DMS 273 treated with DMSO at 0.1 percent for 48 hours (cell line): ENCODE results near the gene OXSR1.
"Not testable (repeated sequence)": the region's sequence is repeated elsewhere in the genome, so short reads cannot be mapped to it uniquely, and the experiment has no call there.

ENCODE experiments used
- DNase-seq: peaks from one replicate; lab custom pipeline; 2025; lab: John Stamatoyannopoulos, UW

Gene OXSR1

DNA sequence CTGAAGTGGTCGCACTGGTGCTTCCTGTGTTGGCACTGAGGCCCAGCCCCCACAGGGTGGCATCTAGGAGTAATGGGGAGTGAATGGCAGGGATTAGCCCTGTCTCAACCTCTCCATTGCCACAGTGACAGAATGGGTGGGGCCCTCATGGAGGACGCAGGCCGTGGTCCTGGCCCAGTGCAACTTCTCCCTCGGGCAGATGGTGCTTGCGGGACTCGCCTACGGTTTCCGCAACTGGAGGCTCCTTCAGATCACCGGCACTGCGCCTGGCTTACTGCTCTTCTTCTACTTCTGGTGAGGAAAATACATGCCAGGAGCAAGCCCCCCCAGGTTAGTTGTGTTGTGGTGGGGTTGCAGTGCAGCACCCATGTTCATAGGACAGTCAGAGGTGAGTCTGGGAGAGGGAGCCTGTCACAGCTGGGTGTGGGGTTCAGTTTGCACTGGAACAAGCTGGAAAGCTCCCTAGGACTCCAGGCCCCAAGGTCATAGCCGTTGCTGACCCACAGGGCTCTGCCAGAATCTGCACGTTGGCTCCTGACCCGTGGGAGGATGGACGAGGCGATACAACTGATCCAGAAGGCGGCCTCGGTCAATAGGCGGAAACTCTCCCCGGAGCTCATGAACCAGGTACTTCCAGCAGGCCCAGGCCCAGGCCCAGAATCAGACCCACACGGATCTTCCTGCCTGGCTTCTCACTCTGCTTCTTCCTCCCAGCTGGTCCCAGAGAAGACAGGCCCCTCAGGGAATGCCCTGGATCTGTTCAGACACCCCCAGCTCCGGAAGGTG, 109.7 kb downstream of the OXSR1 start:
- no peak for DNase-seq

DNA sequence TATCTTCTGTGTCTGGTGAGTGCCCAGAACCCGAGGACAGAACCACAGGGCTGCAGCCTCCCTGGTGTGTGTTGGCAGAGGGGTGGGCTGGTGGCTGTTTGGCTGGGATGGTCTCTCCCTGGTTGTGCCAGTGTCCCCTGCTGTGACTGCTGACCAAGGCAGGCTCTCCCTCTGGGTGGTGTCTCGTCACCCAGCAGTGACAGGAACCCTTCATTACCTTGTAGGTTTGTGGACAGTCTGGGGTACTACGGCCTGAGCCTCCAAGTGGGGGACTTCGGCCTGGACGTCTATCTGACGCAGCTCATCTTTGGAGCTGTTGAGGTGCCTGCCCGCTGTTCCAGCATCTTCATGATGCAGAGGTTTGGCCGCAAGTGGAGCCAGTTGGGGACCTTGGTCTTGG, 110.3 kb downstream of the OXSR1 start:
- no peak for DNase-seq

DNA sequence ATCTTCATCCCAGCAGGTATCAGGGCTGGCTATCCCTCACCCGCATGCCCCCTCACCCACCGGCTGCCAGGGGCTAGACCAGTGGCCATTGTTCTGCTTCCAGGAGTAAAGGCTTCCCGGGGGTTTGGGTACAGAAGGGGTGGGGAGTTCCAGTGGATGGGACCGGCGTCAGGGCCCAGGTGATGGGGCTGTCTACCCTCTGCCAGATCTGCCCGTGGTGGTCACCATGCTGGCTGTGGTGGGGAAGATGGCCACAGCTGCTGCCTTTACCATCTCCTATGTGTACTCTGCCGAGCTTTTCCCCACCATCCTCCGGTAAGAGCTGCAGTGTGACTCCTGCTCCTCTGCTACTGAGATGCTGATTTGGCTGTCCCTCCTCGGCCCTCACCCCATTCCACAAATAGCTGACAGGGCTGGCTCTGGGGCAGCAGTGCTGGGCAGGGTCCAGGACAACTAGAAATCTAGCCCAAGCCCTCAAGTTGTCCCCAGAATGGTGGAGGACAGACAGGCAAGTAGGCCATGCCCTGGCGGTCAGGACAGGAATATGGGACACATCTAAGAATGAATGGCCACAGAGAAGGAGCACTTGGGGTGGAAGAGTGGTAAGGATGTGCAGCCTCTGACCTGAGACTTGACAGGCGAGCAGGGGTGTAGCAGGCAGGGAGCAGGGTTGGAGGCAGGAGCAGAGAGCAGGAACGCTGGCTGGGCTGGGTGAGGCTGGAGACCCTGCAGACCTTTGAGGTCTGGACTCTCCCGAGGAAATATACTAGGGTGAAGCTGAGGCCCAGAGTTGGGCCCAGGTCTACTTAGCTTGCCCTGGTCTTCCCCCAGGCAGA, 111.0 kb downstream of the OXSR1 start:
- no peak for DNase-seq

DNA sequence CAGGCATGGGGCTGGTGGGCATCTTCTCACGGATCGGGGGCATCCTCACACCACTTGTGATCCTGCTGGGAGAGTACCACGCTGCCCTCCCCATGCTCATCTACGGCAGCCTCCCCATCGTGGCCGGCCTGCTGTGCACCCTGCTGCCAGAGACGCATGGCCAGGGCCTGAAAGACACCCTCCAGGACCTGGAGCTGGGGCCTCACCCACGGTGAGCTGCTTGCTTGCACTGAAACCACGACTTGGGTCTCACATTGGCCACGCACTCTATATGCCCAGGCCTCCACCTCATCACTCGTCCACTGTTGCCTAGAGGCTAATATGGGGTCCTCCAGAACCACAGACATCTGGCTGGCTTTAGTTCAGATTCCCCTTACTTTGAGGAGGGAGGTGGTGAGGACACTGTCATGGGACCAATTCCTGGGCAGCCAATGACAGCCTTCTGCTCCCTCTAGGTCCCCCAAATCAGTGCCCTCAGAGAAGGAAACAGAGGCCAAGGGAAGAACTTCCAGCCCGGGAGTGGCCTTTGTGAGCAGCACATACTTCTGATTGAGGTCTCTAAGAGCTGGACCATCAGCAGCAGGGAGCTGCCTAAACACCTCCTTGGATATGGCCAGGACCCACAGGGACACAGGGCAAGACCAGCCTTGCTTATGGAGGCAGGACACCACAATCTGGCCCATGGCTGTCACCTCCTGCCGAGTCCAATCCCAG, 111.7 kb downstream of the OXSR1 start:
- no peak for DNase-seq

DNA sequence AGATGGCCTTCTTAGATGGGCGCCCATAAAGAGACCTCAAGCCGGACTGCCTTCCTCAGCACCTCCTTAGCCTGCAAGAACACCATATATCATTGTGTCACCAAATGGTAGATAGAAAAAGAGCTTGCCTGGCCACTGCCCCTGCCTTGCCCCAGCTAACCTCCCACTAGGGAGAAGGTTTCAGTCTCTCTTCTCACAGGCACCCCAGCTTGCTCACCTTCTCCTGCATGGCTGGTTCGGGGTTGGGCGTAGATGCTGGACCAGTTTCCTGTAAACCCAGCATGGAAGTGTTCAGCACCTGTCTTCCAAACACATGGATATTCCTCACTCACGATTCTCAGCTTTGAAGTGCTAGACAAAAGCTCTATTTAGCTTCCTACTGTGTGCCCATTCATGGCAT, 113.5 kb downstream of the OXSR1 start:
- no peak for DNase-seq

DNA sequence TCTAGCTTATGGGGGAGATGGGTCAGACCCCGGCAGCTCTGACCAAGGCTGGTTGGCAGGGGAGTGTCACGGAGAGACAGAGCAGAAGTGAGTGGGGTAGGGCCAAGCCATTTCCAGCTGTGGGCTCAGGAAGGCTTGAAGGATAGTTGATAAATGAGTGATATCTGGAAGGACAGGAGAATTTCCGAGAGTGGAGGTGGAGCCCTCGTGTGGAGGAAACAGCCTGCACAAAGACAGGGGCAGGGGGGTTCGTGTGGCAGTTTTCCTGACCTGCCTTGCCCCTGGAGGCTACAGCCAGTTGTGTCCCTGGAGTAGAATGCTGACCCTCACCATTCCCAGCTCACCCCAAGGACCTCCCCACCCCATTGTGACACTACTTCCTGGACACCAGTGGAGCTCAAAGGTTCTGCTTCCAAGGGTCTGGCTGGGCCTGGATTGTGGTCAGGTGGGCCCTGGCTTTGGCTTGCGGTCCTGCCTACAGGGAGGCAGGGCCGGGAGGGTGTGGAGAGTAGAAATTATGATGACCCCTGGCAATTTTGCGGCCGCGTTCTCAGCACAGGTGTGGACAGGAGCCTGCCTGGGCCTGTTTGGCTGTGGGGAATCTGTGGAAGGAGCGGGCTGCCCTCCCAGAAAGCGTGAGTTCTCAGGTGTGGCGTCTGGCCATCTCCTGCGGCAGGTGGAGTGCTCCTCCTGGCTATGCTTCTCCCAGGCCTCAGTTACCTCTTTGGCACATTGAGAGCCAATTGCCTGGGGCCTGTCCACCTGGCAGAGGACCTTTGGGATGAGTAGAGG, 116.8 kb downstream of the OXSR1 start, which contains the start of gene SLC22A14:
Gene SLC22A14, plus strand, starts transcription at position 400 of the 792 bp plus-strand sequence. CDS start 23,733 bp downstream, outside the sequence.
- DNase-seq, result no peak

DNA sequence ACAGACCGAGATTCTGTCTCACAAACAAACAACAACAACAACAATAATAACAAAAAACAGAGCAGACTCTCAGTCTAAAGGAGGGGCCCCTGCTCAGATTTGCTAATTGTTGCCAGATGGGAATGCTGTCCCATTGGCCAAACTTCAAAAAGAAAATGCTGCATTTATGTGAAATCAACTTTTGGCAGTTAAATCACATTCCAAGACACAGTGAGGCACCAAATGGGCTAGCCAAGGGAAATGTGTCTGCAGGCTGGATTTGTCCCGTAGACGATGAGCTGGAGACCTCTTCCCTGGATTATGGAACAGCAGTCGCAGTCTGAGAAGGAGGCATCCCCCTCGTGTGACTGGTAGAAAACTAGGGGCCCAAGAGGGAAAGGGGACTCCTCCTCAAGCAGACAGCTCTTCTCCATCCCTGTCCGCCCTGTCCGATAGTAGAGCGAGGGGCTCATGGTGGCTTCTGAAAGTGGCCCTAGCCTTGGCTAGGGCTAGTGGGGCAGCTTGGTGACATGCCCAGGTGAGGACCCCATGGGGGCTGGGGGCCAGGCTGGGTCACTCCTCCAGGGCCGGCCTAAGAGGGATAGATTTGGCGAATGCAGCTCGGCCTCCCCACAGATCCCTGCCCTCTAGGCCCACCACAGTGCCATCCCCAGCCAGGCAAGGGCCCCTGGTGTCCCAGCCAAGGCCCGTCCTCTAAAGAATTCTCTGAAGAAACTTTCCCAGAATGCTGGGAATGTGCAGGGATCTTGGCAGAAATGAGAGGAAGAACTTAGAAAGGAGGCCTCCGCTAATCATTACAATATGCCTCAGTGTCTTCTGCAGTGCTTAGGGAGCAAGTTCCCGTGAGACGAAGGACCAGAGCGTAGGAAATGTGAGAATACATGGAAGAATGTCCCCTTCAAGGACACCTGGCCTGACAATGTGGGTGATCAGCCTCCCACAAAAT, 118.7 kb downstream of the OXSR1 start:
- no peak for DNase-seq

DNA sequence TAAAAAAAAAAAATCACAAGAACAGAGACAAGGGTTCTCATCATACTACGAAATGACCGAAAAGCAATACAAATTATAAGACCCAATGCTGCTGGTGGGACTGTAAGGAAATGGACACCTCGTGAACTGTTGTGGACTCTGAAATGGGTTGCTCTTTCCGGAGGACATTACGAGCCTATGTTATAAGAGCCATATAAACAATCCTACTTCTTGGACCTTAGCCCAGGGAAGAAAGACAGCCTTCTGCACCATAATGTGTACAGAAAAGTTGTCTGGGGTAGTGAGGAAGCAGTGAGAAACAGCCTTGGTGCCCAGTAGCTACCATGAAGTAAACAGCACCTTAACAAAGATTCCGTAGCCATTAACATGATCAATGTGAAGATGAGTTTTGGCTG, 119.4 kb downstream of the OXSR1 start:
- DNase-seq, result no peak

DNA sequence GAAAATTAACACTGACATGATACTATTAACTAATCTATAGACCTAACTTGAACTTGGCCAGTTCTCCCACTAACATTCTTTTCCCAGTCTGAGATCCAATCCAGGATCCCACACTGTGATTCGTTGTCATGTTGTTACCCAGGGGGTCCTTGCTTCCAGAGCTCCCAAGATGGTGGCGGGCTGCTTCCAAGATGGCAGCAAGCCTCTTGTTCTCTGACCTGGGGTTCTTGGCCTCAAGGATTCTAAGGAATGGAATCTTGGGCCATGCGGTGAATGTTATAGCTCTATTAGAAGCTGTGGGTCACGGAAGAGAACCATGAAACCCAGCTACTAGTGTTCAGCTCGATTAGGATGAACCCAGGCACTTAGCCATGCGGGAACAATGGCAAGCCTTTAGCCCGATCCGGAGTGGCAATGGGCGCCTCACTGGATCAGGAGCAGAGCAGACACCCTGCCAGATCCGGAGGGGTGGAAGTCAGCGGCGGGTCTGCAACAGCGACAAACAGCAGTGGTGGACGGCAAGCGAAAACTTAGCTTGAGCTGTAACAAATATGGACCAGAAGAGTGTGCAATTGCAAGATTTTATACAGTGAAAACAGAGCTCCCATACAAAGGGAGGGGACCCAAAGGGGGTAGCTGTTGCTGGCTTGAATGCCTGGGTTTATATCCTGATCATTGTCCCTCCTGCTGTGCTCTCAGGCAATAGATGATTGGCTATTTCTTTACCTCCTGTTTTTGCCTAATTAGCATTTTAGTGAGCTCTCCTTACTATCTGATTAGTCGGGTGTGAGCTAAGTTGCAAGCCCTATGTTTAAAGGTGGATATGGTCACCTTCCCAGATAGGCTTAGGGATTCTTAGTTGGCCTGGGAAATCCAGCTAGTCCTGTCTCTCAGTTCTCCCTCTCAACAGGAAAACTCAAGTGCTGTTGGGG, 124.2 kb downstream of the OXSR1 start:
- DNase-seq, result not testable (repeated sequence)

DNA sequence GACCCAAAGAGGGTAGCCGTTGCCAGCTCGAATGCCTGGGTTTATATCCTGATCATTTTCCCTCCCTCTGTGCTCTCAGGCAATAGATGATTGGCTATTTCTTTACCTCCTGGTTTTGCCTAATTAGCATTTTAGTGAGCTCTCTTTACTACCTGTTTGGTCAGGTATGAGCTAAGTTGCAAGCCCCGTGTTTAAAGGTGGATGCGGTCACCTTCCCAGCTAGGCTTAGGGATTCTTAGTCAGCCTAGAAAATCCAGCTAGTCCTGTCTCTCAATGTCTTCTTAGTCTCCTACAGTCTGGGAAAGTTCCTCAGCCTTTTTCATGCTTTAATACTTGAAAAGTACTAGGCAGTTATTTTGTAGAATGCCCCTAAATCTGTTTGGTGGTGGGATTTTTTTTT, 131.7 kb downstream of the OXSR1 start:
- not testable (repeated sequence) for DNase-seq

DNA sequence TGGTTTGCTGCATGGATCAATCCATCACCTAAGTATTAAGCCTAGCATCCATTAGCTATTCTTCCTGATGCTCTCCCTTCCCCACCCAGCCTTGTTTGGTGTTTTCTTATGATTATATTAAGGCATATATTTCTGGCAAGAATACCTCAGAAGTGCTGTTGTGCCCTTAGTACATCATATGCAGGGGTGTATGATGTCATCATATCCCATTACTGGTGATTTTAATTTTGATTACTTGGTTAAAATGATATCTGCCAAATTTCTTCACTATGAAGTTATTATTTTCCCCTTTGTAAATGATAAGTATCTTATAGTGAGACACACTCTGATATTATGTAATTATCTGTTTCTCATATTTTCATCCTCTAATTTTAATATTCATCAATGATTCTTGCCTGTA, 132.2 kb downstream of the OXSR1 start:
- DNase-seq, result no peak

DNA sequence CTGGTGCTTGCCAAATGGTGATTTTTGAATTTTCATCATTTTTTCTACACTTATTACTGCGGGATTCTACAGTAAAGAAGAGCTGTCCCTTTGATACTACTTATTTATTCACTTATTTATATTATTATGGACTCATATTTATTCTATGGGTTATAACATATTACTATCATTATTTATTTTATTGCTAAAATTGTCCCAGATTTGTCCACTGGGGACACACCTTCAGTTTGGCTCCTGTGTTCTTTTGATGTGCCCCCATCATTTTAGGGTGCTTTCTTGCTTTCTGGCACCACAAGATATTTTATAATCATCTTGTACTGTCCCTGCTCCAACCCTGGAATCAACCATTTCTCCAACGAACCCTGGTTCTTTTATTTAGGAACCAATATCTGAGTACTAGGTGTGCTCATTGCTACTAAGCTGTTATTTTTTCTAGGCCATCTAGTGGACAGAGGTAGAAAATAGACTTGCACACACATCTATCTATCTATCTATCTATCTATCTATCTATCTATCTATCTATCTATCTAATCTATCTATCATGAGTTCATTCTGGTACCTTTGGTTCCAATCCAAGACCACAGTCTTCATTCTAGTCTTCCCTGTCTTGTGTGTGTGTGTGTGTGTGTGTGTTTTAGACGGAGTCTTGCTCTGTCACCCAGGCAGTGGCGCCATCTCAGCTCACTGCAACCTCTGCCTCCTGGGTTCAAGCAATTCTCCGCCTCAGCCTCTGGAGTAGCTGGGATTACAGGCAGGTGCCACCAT, 132.8 kb downstream of the OXSR1 start:
- no peak for DNase-seq
